SK-N-SH (cell line): ENCODE results near the gene HOXB2. TPM values are rescaled to one million over a fixed set of nuclear protein-coding genes. Genes with fewer than 3 reads are reported as not detected.

Experiments
- CTCF ChIA-PET: fragments of 300-600, 350-600 bp; formaldehyde crosslinking; extraction: SDS; loops from one replicate; lab custom pipeline; 2021; lab: Yijun Ruan, JAX
- POLR2A ChIA-PET: fragments of 350-600 bp; sonication (Branson Sonifier 250); formaldehyde crosslinking; extraction: SDS; loops from one replicate; lab custom pipeline; 2020; ENCODE audit warnings: antibody characterized with exemption, inconsistent platforms; lab: Yijun Ruan, JAX
- DNase-seq: peaks from one replicate; pipeline ENCODE4 v3.0.0; 2012
- H2AFZ ChIP-seq: fragments of 200-600 bp; sonication (generic); 2 replicates; pipeline ENCODE4 v1.8.1; 2016; ENCODE audit warnings: antibody characterized with exemption, mild to moderate bottlenecking, low read depth
- H3F3A ChIP-seq: fragments of 200-600 bp; sonication (generic); replicated peaks from 2 replicates; pipeline ENCODE3; 2016; ENCODE audit warnings: antibody characterized with exemption, mild to moderate bottlenecking; ENCODE audit not compliant: insufficient read depth
- H3K27ac ChIP-seq, 2 experiments: fragments of 200-500 bp in 1 of 2; fragments of 200-600 bp in 1 of 2; sonication (Bioruptor generic) in 1 of 2; sonication (generic), shearing (Covaris generic) in 1 of 2; 2 replicates each; pipeline versions ENCODE4 v1.5.1 to v1.6.1; 2014 to 2016; ENCODE audit warnings: low read depth in 2 of 2, inconsistent platforms in 1 of 2, low read length in 1 of 2, mild to moderate bottlenecking in 1 of 2, mixed read lengths in 1 of 2
- H3K27me3 ChIP-seq: fragments of 200-600 bp; sonication (generic), shearing (Covaris generic); 2 replicates; pipeline ENCODE4 v1.6.1; 2016; ENCODE audit warnings: mixed run types; ENCODE audit not compliant: insufficient read depth
- H3K36me3 ChIP-seq, 2 experiments: fragments of 200-500 bp in 1 of 2; fragments of 200-600 bp in 1 of 2; sonication (Bioruptor generic) in 1 of 2; sonication (generic) in 1 of 2; replicated peaks in 1 of 2; 2 replicates each; pipeline versions ENCODE3 to v1.5.1; 2014 to 2016; ENCODE audit warnings: low read length in 1 of 2, mild to moderate bottlenecking in 1 of 2; ENCODE audit not compliant: insufficient read depth in 2 of 2, control insufficient read depth in 1 of 2
- H3K4me1 ChIP-seq, 2 experiments: fragments of 200-500 bp in 1 of 2; fragments of 200-600 bp in 1 of 2; sonication (Bioruptor generic) in 1 of 2; sonication (generic), shearing (Covaris generic) in 1 of 2; 2 replicates each; pipeline versions ENCODE4 v1.5.1 to v1.6.1; 2014 to 2016; ENCODE audit warnings: low read depth in 1 of 2, low read length in 1 of 2, mixed run types in 1 of 2; ENCODE audit not compliant: insufficient read depth in 2 of 2, control insufficient read depth in 1 of 2
- H3K4me2 ChIP-seq: fragments of 200-600 bp; sonication (generic), shearing (Covaris generic); 2 replicates; pipeline ENCODE4 v1.6.1; 2017; ENCODE audit warnings: mixed run types
- H3K4me3 ChIP-seq, 2 experiments: fragments of 200-500 bp in 1 of 2; fragments of 200-600 bp in 1 of 2; sonication (Bioruptor generic) in 1 of 2; sonication (generic), shearing (Covaris generic) in 1 of 2; 2 replicates each; pipeline versions ENCODE4 v1.5.1 to v1.8.1; 2014 to 2016; ENCODE audit warnings: low read depth in 2 of 2, inconsistent platforms in 1 of 2, low read length in 1 of 2, mild to moderate bottlenecking in 1 of 2, mixed read lengths in 1 of 2, moderate library complexity in 1 of 2
- H3K79me2 ChIP-seq: fragments of 200-600 bp; sonication (generic); 2 replicates; pipeline ENCODE4 v1.8.1; 2017; ENCODE audit warnings: mild to moderate bottlenecking; ENCODE audit not compliant: insufficient read depth
- H3K9ac ChIP-seq: fragments of 200-600 bp; sonication (generic); 2 replicates; pipeline ENCODE4 v1.6.1; 2017; ENCODE audit warnings: mixed run types
- H3K9me2 ChIP-seq: fragments of 200-600 bp; sonication (generic); 2 replicates; pipeline ENCODE4 v1.6.1; 2017; ENCODE audit warnings: mixed run types
- H3K9me3 ChIP-seq: fragments of 200-600 bp; sonication (generic); 2 replicates; pipeline ENCODE4 v1.6.1; 2017; ENCODE audit warnings: mixed run types, mild to moderate bottlenecking, moderate library complexity
- H4K20me1 ChIP-seq: fragments of 200-600 bp; sonication (generic); 2 replicates; pipeline ENCODE4 v1.6.1; 2017; ENCODE audit warnings: mild to moderate bottlenecking, mixed run types; ENCODE audit not compliant: insufficient read depth
- EP300 ChIP-seq, 2 experiments: IDR thresholded peaks; 2 replicates each; pipeline versions ENCODE4 v1.4.0 to v1.6.1; 2012; ENCODE audit warnings: borderline replicate concordance in 1 of 2, low read depth in 1 of 2, low read length in 1 of 2
- EZH2phosphoT487 ChIP-seq: fragments of 200-600 bp; sonication (generic); IDR thresholded peaks from 2 replicates; pipeline ENCODE4 v1.6.1; 2017; ENCODE audit warnings: low read depth, mixed run types, mild to moderate bottlenecking, antibody characterized with exemption, moderate library complexity, borderline replicate concordance
- FOSL2 ChIP-seq: IDR thresholded peaks from 2 replicates; pipeline ENCODE4 v1.4.0; 2012; ENCODE audit warnings: low read depth, mild to moderate bottlenecking, moderate library complexity, borderline replicate concordance
- FOXM1 ChIP-seq: IDR thresholded peaks from 2 replicates; pipeline ENCODE4 v1.4.0; 2012; ENCODE audit warnings: low read depth, mild to moderate bottlenecking
- GABPA ChIP-seq: IDR thresholded peaks from 2 replicates; pipeline ENCODE4 v1.4.0; 2012; ENCODE audit warnings: low read depth, mild to moderate bottlenecking
- JUND ChIP-seq: IDR thresholded peaks from 2 replicates; pipeline ENCODE4 v1.4.0; 2012
- MAX ChIP-seq: IDR thresholded peaks from 2 replicates; pipeline ENCODE4 v1.4.0; 2012; ENCODE audit warnings: low read depth
- MXI1 ChIP-seq: IDR thresholded peaks from 2 replicates; pipeline ENCODE4 v1.6.1; 2012; ENCODE audit warnings: mild to moderate bottlenecking, low read depth, low read length, improper control_type of control experiment
- NFIC ChIP-seq: IDR thresholded peaks from 2 replicates; pipeline ENCODE4 v1.4.0; 2012; ENCODE audit warnings: borderline replicate concordance
- NRF1 ChIP-seq: IDR thresholded peaks from 2 replicates; pipeline ENCODE4 v1.6.1; 2012; ENCODE audit warnings: low read depth, mild to moderate bottlenecking, low read length
- RCOR1 ChIP-seq: fragments of 150-350 bp; IDR thresholded peaks from 2 replicates; pipeline ENCODE4 v1.6.1; 2017; ENCODE audit warnings: antibody characterized with exemption, low read length
- RXRA ChIP-seq: IDR thresholded peaks from 2 replicates; pipeline ENCODE4 v1.4.0; 2012; ENCODE audit warnings: low read depth, mild to moderate bottlenecking, borderline replicate concordance
- SIN3A ChIP-seq: IDR thresholded peaks from 2 replicates; pipeline ENCODE4 v1.6.1; 2012; ENCODE audit warnings: low read depth, mild to moderate bottlenecking, low read length, moderate library complexity, borderline replicate concordance
- TAF1 ChIP-seq: IDR thresholded peaks from 2 replicates; pipeline ENCODE4 v1.6.1; 2012; ENCODE audit warnings: low read depth, mild to moderate bottlenecking, low read length, moderate library complexity, borderline replicate concordance
- TCF12 ChIP-seq: IDR thresholded peaks from 2 replicates; pipeline ENCODE4 v1.4.0; 2012
- TEAD4 ChIP-seq: IDR thresholded peaks from 2 replicates; pipeline ENCODE4 v1.4.0; 2012; ENCODE audit warnings: mild to moderate bottlenecking, borderline replicate concordance; ENCODE audit not compliant: insufficient read depth
- USF1 ChIP-seq: IDR thresholded peaks from 2 replicates; pipeline ENCODE4 v1.4.0; 2012; ENCODE audit warnings: low read depth, borderline replicate concordance
- USF2 ChIP-seq: fragments of 150-350 bp; IDR thresholded peaks from 2 replicates; pipeline ENCODE4 v1.6.1; 2017; ENCODE audit warnings: antibody characterized with exemption, low read length, low read depth, borderline replicate concordance
- WGBS: methylation state at CpG from one replicate; pipeline ENCODE4 v1.1.6; 2017; ENCODE audit warnings: low lambda C conversion rate; 5-methylcytosine and 5-hydroxymethylcytosine counted together
- polyA plus RNA-seq, 3 experiments: library from polyadenylated mRNA; depleted of rRNA; stranded (reverse); fragments of >200 nt; gene quantifications; 2 replicates each; pipeline ENCODE4 v1.2.3, GENCODE V29; 2012
- TF ChIP-seq, protein P1 (sequence below): IDR thresholded peaks from 2 replicates; pipeline ENCODE4; 2012

HOXB2 gene
- polyA plus RNA-seq, 1 of the 3 experiments (the other 2 are of a cell fraction) = 1.9 TPM

- no peaks in the 10 kb centered on the region for H3K79me2 ChIP-seq
- CTCF ChIA-PET = interaction anchor here (0.6 to 1.1 kb wide), 3 partner anchors 9 to 63 kb away, joined by 3 read pairs; partner anchors contain the start of gene HOXB5
- H3K27ac ChIP-seq = no peak within 1 kb of the TSS
- no peak within 1 kb of the TSS for H3K4me2 ChIP-seq
- H4K20me1 ChIP-seq = no peaks in the 10 kb centered on the region
- H3K4me1 ChIP-seq = no peaks in the 10 kb centered on the region
- no peak for DNase-seq
- H3K9me3 ChIP-seq = no peaks in the 10 kb centered on the region
- no peak for TF ChIP-seq TCF12
- TF ChIP-seq NFIC = no peak
- no peak for TF ChIP-seq RCOR1
- TF ChIP-seq EP300 (IDR thresholded peaks at IDR 0.05; ENCODE audit: borderline replicate concordance in 1 of 2, low read depth in 1 of 2, low read length in 1 of 2) = no peak
- TF ChIP-seq FOSL2 = no peak
- TF ChIP-seq TEAD4 = no peak
- no peak for TF ChIP-seq USF1
- no peak for TF ChIP-seq EZH2phosphoT487
- TF ChIP-seq SIN3A = no peak
- no peak for TF ChIP-seq JUND
- no peak for TF ChIP-seq USF2
- TF ChIP-seq, all 33 proteins: peak for 0
- Histone ChIP-seq H3F3A (no peaks in the 10 kb centered on the region), H2AFZ (no peak within 1 kb of the TSS), H3K27me3 (peaks cover 97% of the 10 kb centered on the region), H3K9me2 (no peaks in the 10 kb centered on the region), H3K9ac (no peak within 1 kb of the TSS), H3K36me3 (no peaks in the 10 kb centered on the region), H3K4me3 (no peak within 1 kb of the TSS)
- POLR2A ChIA-PET = no interaction called here
- WGBS = 27% methylated on average over 15 of the region's 15 CpGs
These were observed 14.0 kb downstream of the HOXB2 start, which contains the start of gene HOXB1 for GRCh38 chr17:48530887-48531272. HOXB1 (minus strand) TSS chr17:48531011; CDS start chr17:48530904, 107 bp downstream.

DNA sequence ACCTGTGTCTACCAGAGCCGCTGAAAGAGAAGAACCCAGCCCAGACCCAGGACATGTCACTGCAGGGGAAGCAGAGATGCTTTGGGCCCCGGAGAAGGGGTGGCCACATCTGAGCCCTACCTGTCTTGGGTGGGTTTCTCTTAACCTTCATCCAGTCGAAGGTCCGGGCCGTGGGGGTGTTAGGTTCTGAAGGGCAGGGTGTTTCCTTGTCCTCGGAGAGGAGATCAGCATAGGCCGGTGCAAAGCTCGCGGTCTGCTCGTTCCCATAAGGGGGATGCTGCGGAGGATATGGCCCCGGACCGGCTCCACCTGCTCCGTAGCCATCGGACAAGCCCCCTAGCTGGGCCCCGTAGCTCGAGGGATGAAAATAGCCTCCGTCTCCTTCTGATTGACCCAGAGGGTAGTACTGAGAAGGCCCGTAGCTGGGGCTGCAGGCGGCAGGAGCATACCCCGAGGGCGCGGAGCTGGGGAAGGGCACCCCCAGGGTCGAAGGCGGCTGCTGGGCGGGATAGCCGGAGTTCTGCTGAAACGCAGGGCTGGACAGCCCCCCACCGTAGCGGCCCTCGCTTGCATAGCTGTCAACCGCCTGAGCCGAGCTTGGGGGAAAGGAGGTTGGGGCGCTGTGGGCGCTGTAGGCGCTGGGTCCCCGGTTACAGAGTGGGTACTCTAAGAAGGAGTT is 14.6 kb downstream of the HOXB2 start:
- Histone ChIP-seq H3K27ac (no peak overlapping the region), H3K79me2 (no peaks in the 10 kb centered on the region), H2AFZ (no peak overlapping the region), H3K4me3 (no peak overlapping the region), H3K9me3 (no peaks in the 10 kb centered on the region), H3K9me2 (no peaks in the 10 kb centered on the region), H4K20me1 (no peaks in the 10 kb centered on the region), H3F3A (no peaks in the 10 kb centered on the region), H3K36me3 (no peaks in the 10 kb centered on the region), H3K4me1 (no peaks in the 10 kb centered on the region), H3K27me3 (peaks cover 97% of the 10 kb centered on the region), H3K9ac (no peak overlapping the region), H3K4me2 (no peak overlapping the region)
- DNase-seq = no peak
- ChIA-PET POLR2A (no interaction called here), CTCF (interaction anchor here (0.6 to 1.1 kb wide), 3 partner anchors 9 to 63 kb away, joined by 3 read pairs; partner anchors contain the start of gene HOXB5)
- 35% methylated on average over 30 of the region's 37 CpGs for WGBS
- TF ChIP-seq EP300 (IDR thresholded peaks at IDR 0.05; ENCODE audit: borderline replicate concordance in 1 of 2, low read depth in 1 of 2, low read length in 1 of 2) = no peak
- no peak for TF ChIP-seq GABPA
- no peak for TF ChIP-seq USF2
- no peak for TF ChIP-seq RXRA
- TF ChIP-seq NRF1 = no peak
- no peak for TF ChIP-seq EZH2phosphoT487
- TF ChIP-seq MAX = no peak
- no peak for TF ChIP-seq TAF1
- no peak for TF ChIP-seq SIN3A
- TF ChIP-seq, protein P1, sequence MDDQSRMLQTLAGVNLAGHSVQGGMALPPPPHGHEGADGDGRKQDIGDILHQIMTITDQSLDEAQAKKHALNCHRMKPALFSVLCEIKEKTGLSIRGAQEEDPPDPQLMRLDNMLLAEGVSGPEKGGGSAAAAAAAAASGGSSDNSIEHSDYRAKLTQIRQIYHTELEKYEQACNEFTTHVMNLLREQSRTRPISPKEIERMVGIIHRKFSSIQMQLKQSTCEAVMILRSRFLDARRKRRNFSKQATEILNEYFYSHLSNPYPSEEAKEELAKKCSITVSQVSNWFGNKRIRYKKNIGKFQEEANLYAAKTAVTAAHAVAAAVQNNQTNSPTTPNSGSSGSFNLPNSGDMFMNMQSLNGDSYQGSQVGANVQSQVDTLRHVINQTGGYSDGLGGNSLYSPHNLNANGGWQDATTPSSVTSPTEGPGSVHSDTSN = no peak
- TF ChIP-seq TCF12 = no peak
- no peak for TF ChIP-seq MXI1
- TF ChIP-seq FOXM1 = no peak
- TF ChIP-seq TEAD4 = no peak
